GM12864 (cell line): ENCODE measurements around the gene LIPK.

Experiments used
- DNase-seq: peaks from one replicate; pipeline ENCODE4 v3.0.0-alpha.2; 2011; ENCODE audit warnings: low read depth
- H3K4me3 ChIP-seq: 2 replicates; pipeline ENCODE4 v1.5.1; 2011; ENCODE audit warnings: mild to moderate bottlenecking, low read depth, low read length, control low read depth
- CTCF ChIP-seq: IDR thresholded peaks from 2 replicates; pipeline ENCODE4 v1.5.1; 2011; ENCODE audit warnings: low read depth, mild to moderate bottlenecking, moderate library complexity, low read length, control low read depth, inconsistent platforms; ENCODE audit errors: missing control alignments

LIPK gene

GRCh38 chr10:88783724-88784123 is 77.7 kb downstream of the LIPK start:
- TF ChIP-seq CTCF = no peak
- DNase-seq = no peak
- no peak overlapping the region for H3K4me3 ChIP-seq

GRCh38 chr10:88786032-88786770 is 80.2 kb downstream of the LIPK start:
- TF ChIP-seq CTCF = no peak
- no peak for DNase-seq

GRCh38 chr10:88787463-88787862 is 81.4 kb downstream of the LIPK start:
- TF ChIP-seq CTCF = no peak
- no peak overlapping the region for H3K4me3 ChIP-seq
- DNase-seq = no peak

More at GRCh38 chr10:88786032-88786770, 80.2 kb downstream of the LIPK start:
- H3K4me3 ChIP-seq = no peak overlapping the region

GRCh38 chr10:88788924-88789323 is 82.9 kb downstream of the LIPK start:
- no peak for TF ChIP-seq CTCF
- no peak for DNase-seq
- H3K4me3 ChIP-seq = no peak overlapping the region

GRCh38 chr10:88791924-88792323 is 85.9 kb downstream of the LIPK start:
- peak; percentile 5 for DNase-seq
- peak; percentile 60 for TF ChIP-seq CTCF
- no peak overlapping the region for H3K4me3 ChIP-seq

- no peak overlapping the region for H3K4me3 ChIP-seq
- DNase-seq = no peak
- TF ChIP-seq CTCF = no peak
Observed at GRCh38 chr10:88792661-88793060, 86.6 kb downstream of the LIPK start.

- no peak for DNase-seq
- no peak overlapping the region for H3K4me3 ChIP-seq
- no peak for TF ChIP-seq CTCF
Observed at GRCh38 chr10:88793712-88794299, 87.8 kb downstream of the LIPK start.
